Skin epidermis (tissue), 12 donors: ENCODE data around the gene CFAP251.
"Not testable (repeated sequence)": the region's sequence is repeated elsewhere in the genome, so short reads cannot be mapped to it uniquely, and the experiment has no call there.

Experiments used
- H3K27ac ChIP-seq, 21 experiments: fragments of 200-600 bp; sonication (generic) in 11 of 21; one replicate each; pipeline ENCODE4 v1.5.0; 2020; ENCODE audit warnings: mild to moderate bottlenecking in 3 of 21, inconsistent platforms in 2 of 21, moderate library complexity in 2 of 21
- H3K4me3 ChIP-seq, 7 experiments: fragments of 200-600 bp; sonication (generic) in 2 of 7; one replicate each; pipeline ENCODE4 v1.5.0; 2020; ENCODE audit warnings: inconsistent platforms in 2 of 7, mild to moderate bottlenecking in 2 of 7, moderate library complexity in 1 of 7

CFAP251 gene

DNA sequence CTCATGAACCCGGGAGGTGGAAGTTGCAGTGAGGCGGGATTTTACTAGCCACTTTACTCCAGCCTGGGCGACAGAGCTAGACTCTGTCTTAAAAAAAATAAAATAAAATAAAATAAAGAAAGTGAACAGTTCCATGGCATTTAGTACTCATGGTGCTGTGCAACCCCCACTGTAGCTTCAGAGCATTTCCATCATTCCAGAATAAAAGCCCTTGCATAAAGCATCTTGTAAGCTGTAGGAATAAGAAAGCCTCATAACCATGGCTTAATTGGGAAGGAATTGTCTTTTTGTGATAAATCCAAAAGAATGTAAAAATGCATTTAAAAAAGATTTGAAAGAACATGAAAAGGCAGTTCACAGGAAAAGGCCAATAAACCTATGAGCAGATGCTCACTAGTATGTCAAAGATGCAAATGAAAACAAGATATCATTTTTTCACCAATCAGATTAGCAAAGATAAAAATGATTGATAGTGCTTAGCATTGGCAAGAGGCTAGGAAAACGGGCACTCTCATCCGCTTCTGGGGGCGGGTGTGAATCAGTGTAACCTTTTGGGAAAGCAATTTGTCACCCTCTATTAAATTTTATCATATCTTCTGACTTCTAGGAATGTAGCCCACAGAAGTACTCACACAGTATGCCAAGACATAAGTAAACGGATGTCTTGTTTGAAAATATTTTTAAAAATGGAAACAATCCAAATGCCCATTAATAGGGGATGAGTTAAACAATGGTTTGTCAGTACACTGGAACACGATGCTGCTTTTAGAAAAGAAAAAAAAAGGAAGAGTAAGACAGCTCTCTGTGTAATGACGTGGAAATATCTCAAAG lies 46.6 kb downstream of the CFAP251 start:
- no peak overlapping the region for H3K27ac ChIP-seq
- H3K4me3 ChIP-seq, result no peak overlapping the region

DNA sequence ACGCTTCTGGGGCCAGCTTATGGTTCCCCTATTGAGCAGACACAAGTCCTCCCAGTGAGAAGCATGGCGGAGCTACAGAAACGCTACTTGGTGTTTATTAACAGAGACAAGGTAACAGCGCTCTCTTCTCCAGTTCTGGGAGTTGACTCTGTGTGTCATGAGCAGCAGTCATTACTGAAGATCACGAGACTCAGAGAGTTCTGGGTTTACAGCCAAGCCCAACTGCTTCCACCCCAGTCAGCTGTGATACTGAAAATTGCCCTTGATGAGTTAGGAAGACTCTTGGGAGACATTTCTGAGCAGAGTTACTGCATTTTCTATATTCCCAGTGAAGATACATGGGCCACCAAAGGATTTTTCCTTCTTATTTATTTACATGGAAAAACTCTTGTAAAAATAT lies 48.6 kb downstream of the CFAP251 start:
- Histone ChIP-seq H3K27ac (no peak overlapping the region), H3K4me3 (no peak overlapping the region)

DNA sequence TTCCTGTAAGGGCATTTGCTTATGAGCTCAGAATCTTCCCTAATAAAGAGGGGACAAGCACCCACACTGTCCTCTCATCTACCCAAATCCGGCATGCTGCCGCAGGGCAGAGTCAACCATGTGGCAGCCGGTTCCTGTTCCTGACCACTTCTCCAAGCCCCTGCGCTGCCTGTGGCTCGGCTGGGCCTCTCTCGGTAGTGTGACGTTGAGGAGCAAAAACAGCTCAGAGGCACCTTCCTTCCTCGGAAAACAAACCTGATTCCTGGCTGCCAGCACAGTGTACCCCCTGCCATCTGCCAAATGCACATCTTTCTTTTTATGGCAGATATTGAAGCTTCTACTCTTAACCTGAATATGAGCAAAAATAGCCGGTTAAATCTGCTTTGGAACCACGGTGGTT lies 50.5 kb downstream of the CFAP251 start:
- no peak overlapping the region for H3K27ac ChIP-seq
- no peak overlapping the region for H3K4me3 ChIP-seq

DNA sequence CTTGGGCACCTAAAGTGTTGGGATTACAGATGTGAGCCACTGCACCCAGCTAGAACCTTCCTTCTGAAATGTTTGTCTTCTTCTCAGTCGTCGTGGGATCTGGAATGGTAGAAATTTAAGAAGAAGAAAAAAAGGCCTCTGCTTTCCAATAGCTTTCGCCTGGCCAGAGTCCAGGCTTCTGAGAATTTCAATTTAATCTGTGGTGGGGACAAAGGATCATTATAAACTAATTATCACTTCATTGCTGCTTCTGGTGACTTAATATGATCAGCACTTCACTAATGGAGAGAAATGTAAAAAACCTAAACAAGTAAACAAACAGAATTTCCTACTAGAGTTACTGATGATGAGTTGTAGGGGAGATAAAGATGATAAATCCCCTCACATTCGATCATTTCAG lies 51.3 kb downstream of the CFAP251 start:
- Histone ChIP-seq H3K4me3 (no peak overlapping the region), H3K27ac (no peak overlapping the region)

DNA sequence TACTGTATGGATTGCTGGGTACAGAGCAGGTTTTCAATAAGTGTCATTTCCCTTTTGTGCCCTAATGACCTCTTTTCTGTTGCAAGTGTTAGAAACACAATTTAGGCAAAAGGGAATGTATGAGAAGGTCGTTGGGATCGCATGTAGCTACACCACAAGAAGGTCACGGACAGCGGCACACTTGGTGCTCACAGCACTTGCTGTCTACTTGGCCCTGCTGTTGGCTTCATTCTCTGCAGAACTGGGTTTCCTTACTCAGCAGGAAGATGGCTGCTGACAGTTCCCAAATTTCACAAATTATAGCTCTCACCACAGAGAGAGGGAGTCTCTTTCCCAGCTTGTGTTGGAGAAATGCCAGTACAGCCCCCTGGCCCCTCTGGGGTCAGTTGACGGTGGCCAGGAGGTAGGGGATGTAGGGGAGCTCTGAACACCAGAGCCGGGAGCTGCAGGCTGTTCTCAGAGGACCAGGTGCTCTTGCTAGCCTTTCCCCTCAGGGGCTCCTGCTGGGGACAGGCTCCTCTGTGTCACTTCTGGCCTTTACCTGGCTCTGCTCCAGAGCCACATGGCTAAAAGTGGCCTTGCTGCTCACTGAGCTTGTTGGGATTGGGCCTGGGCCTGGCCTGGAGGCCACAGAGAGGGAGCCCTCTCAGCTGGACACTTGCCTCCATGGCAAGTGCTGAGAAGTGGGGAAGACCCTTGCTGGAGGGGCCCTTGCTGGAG lies 52.3 kb downstream of the CFAP251 start:
- Histone ChIP-seq H3K4me3 (no peak overlapping the region), H3K27ac (no peak overlapping the region)

DNA sequence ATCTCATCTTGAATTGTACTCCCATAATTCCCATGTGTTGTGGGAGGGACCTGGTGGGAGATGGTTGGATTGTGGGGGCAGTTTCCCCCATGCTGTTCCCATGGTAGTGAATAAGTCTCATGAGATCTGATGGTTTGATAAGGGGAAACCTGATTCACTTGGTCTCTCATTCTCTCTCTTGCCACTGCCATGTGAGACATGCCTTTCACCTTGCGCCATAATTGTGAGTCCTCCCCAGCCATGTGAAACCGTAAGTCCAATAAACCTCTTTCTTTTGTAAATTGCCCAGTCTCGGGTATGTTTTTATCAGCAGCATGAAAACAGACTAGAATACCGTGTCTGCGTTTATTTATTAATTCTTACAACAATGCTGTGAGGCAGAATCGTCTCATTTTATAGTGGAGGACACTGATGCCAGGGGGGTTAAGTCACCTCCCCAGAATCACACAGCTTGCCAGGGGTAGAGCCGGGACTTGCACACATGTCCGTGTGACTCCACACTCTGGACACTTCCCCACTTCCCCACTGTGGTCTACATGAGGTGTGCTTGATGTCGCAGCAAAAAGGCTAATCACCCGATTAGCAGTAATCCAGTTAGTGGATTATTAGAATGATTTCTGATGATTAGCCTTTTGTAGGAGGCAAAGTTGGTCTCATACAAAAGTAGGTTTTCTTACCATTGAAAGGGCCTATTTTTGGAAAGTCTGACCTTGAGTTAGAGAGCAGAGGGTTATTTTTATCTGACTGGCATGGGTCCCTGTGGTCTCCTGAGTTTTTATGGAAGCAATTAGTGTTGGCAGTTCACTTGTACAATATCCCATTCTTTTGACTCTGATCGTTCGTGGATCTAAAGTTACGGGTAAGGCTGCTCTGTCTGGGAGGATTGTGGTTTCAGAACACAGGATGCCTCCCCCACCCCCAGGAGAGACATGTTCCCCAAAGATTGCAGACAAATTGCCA lies 55.9 kb downstream of the CFAP251 start:
- H3K4me3 ChIP-seq, result no peak overlapping the region
- H3K27ac ChIP-seq, result no peak overlapping the region

DNA sequence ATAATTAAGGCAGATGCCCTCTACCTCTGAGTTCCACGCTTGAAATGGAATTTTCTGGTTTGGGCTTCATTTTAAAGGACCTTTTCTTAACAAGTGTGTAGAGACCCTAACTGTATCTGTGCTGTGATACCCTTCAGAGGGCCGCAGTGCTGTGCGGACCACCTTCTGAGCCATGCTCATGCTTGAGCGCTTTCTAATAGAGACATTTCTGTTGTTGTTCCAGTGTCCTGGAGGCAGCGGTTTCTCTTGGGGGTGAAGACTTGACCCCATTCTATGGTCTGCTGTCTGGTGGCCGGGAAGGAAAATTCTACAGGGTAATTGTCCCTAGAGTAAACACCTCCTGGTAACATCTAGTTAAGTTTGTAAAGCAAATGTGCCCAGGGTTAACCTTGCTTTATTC lies 56.6 kb downstream of the CFAP251 start:
- Histone ChIP-seq H3K27ac (no peak overlapping the region), H3K4me3 (no peak overlapping the region)

DNA sequence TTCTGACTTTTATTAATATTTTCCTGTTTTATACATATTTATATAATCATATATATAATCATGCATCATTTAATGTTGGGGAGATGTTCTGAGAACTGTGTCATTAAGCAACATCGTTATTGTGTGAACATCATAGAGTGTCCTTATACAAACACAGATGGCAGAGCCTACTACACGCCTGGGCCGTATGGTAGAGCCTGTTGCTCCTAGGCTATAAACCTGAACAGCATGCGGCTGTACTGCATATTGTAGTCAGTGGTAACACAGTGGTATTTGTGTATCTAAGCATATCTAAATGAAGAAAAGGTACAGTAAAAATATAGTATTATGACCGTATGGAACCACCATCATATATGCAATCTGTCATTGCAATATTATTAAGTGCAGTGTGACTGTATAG lies 58.6 kb downstream of the CFAP251 start:
- no peak overlapping the region for H3K4me3 ChIP-seq
- H3K27ac ChIP-seq, result no peak overlapping the region

DNA sequence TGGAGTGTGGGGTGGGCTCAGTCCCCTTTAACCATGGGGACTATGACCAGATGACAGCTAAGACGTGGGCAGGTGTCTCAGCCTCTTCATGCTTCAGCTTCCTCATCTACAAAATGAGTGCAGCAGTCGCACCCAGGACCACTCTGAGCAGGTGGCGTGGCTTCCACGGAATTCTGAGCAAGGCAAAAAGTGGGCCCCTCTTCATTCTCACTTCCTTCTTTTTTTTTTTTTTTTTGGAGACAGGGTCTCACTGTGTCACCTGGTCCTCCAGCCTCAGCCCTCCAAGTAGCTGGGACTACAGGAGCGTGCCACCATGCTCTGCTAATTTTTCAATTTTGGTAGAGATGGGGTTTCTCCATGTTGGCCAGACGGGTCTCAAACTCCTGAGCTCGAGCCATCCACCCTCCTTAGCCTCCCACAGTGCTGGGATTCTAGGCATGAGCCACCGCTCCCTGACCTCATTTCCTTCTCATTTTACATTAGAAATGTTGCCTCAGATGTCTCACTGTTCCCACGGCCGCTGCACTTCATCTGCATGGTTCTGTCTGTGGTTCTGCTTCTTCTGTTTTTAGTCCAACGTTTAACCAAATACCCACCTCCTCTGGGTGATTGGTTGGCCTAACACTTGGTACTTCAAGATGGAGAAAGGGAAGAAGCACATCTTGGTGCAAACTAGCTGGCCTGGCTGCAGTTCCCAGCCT lies 61.9 kb downstream of the CFAP251 start:
- no peak overlapping the region for H3K4me3 ChIP-seq

DNA sequence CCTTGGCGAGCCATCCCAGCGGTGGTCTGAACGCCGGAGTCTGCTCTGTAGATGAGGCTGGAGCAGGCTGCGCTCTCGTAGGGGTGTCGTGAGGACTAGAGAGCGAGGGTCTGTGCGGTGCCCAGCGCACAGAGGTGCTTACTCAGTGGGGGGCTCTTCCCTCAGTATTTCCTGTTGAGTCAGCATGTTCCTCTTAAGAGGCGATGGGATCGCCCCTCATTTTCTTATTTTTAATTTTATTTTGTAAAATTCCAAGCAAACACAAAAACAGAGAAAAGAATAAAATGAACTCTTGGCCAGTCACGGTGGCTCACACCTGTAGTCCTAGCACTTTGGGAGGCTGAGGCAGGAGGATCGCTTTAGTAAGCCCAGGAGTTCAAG lies 62.5 kb downstream of the CFAP251 start:
- no peak overlapping the region for H3K27ac ChIP-seq
- H3K4me3 ChIP-seq, result no peak overlapping the region

More for the DNA sequence above, 61.9 kb downstream of the CFAP251 start:
- no peak overlapping the region for H3K27ac ChIP-seq

DNA sequence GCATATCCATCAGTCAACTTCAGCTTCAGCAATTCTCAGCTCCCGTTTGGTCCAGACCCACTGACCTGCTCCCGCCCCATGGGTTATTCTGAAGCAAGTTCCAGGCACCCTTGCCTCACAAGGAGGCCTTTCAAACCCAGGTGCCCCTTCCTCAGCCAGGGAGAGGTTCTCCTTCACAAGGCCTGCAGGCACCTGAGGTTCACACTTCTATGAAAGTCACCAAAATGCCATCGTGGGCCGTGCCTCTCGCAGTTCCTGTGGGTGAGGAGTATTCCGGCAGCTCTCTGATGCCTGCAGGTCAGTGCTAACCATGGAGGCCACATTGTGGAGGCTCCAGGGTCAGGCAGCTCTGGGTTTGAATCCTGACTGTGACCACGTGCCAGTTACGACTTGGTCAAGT lies 63.1 kb downstream of the CFAP251 start:
- H3K4me3 ChIP-seq, result no peak overlapping the region

DNA sequence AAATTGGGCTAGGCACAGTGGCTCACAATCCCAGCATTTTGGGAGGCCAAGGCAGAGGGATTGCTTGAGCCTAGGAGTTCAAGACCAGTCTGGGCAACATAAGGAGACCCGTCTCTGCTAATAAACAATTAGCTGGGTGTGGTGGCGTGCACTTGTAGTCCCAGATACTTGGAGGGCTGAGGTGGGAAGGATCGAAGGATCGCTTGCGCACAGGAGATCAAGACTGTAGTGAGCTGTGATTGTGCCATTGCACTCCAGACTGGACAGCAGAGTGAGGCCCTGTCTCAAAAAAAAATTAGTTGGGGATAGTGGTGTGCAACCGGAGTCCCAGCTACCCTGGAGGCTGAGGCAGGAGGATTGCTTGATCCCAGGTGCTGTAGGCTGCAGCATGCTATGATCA lies 64.6 kb downstream of the CFAP251 start:
- H3K4me3 ChIP-seq, result no peak overlapping the region
- H3K27ac ChIP-seq, result no peak overlapping the region

More for the DNA sequence above, 63.1 kb downstream of the CFAP251 start:
- no peak overlapping the region for H3K27ac ChIP-seq

DNA sequence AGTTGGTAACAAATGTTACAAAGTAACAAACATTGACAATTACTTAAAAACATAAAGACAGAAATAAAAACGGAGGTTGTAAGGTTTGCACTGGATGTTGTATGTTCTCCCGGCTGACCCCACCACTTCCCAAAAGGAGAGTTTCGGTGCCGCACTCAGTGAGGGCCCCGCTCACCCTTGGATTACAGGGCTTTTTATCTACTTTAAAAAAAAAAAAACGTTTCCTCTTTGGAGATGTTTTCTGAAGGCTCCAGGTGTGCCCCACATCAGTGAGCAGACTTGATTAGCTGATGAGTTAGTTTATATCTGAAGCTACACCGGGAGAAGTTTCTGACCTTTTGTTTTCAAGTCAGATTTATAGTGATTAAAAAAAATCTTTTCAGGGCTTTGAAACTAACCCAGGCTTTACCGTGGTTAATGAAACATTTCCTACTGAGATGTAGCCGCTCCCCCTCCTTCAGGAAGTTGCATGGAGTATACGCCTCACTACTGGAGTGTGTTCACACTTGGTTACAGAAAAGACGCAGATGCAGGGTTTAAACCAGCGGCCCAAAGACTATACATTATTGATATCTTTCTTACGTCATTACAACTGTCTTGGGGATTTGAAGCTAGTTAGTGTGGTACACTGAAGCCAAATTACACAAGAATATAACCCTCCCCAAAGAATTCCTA lies 65.3 kb downstream of the CFAP251 start:
- Histone ChIP-seq H3K27ac (no peak overlapping the region), H3K4me3 (no peak overlapping the region)

DNA sequence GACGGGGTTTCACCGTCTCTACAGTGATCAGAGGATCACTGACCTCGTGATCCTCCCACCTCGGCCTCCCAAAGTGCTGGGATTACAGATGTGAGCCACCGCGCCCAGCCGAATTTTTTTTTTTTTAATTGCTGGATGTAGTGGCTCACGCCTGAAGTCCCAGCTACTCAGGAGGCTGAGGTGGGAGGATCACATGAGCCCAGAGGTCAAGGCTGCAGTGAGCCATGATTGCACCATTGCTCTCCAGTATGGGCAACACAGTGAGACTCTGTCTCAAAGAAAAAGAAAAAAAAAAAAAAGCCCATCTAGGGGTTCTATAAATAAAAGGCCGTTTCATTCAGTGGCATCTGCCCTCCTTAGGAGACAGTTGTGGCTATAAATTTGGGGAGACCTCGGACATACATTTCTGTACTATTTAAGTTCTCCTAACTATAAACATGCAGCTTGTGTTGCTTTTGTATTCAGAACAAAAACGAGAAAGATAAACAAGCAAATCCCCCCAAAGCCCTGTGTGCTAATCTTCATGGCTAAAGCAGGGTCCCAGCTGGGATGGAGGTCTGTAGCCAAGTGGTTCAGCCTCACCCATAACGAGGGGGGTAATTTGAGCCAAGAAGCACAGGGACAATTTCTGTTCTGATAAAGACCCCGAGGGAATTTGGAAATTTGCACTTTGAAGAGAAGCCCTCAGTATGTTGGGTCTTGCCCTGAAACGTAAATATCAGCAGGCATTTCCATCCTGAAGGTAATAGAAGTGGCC lies 68.3 kb downstream of the CFAP251 start:
- Histone ChIP-seq H3K4me3 (no peak overlapping the region), H3K27ac (no peak overlapping the region)

DNA sequence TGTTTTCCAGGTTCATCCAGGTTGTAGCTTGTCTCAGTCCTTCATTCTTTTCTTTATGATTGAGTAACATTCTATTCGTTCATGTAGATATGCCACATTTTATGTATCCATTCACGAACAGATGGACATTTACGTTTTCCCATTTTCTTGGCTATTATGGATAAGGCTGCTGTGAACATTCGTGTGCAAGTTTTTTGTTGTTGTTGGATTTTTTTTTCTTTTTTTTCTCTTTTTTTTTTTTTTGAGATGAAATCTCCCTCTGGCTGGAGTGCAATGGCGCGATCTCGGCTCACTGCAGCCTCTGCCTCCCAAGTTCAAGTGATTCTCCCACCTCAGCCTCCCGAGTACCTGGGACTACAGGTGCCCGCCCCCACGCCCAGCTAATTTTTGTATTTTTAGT lies 70.1 kb downstream of the CFAP251 start:
- H3K4me3 ChIP-seq, H3K27ac ChIP-seq: not testable (repeated sequence)

DNA sequence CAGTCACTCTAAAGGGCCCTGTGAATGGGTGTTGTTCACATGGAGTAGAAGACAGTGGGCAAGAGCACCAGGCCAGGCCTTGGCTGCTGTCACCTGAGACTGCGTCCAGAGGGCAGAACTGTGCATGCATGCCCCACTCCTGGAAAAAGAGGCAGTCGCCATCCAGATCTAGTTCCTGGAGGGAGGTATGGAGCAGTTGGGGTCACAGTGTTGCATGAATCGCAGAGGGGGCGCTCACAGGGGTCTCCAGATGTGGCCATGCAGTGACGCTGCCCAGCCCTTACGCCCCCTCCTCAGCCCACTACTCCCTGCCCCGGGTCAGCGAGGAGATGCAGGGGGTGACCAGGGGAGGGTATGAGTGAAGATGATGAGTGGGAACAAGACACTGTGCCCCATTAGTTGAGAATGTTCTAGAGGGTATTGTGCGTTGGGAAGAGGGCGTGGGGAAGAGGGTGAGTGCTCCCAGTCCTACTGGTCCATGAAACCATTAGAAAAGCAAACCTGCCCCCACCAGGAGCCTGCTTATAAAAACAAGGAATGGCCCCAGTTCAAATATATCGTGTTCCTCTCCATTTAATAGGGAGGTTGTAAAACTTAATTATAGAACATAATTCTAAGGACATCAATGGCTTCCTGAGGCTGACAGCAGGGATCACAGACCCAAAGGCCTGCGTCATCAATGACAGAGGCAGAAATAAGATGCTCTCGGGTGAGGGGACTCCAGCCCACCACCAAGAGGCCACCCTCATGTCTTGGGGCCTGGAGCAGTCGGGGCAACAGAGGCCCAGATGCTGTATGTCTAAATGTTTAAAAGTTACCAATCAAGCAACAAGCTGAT lies 71.1 kb downstream of the CFAP251 start:
- no peak overlapping the region for H3K4me3 ChIP-seq
- no peak overlapping the region for H3K27ac ChIP-seq

DNA sequence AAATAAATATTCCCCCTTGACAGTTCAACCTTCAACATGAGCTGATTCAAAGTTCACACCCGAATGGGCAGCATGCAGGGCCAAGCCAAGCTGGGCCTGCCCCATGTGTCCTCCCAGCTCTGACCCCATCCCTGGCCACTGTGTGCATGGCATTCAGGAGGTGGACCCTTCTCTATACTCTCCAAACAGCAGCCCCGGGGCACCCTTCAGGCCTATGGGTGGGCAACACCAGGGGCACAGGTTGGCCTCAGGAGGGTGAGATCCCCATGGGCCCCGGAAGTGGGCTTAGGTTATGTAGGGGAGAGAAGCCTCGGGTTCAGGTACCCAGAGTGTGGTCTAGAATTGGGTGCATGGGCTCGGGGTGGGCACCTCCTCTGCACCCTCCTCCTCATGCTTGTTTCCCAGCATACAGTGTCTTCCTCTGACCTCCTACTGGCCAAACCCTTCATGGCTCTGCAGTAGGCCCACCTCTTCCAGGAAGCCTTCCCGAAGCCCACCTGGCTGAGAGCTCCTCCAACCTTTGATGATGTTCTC lies 71.8 kb downstream of the CFAP251 start:
- H3K4me3 ChIP-seq, result no peak overlapping the region
- H3K27ac ChIP-seq, result no peak overlapping the region
